ENCODE data around the gene DENND4A.

Gene DENND4A

GRCh38 chr15:65792988-65793817 lies 1.1 kb upstream of the DENND4A start:
- no peak for TF ChIP-seq CTCF (IDR thresholded peaks at IDR 0.05; ENCODE audit: insufficient read depth, missing control alignments)
- DNase-seq (ENCODE audit: insufficient read length, low spot score) (no peak), FAIRE-seq (no peak)

- DNase-seq (ENCODE audit: insufficient read length, low spot score) (no peak), FAIRE-seq (no peak)
- TF ChIP-seq CTCF (IDR thresholded peaks at IDR 0.05; ENCODE audit: insufficient read depth, missing control alignments) = no peak
These were observed 557 bp downstream of the DENND4A start for GRCh38 chr15:65791335-65792137.

- FAIRE-seq = no peak
- TF ChIP-seq CTCF (IDR thresholded peaks at IDR 0.05; ENCODE audit: insufficient read depth, missing control alignments) = no peak
- DNase-seq (ENCODE audit: insufficient read length, low spot score) = no peak
These were observed 1.3 kb downstream of the DENND4A start for GRCh38 chr15:65790694-65791334.

GRCh38 chr15:65789759-65790425 lies 2.2 kb downstream of the DENND4A start:
- no peak for TF ChIP-seq CTCF (IDR thresholded peaks at IDR 0.05; ENCODE audit: insufficient read depth, missing control alignments)
- FAIRE-seq = no peak
- DNase-seq (ENCODE audit: insufficient read length, low spot score) = no peak

GRCh38 chr15:65789105-65789504 lies 3.0 kb downstream of the DENND4A start:
- FAIRE-seq (no peak), DNase-seq (ENCODE audit: insufficient read length, low spot score) (no peak)
- TF ChIP-seq CTCF (IDR thresholded peaks at IDR 0.05; ENCODE audit: insufficient read depth, missing control alignments) = no peak

- DNase-seq (ENCODE audit: insufficient read length, low spot score) = no peak
- no peak for FAIRE-seq
- TF ChIP-seq CTCF (IDR thresholded peaks at IDR 0.05; ENCODE audit: insufficient read depth, missing control alignments) = no peak
These were observed 4.8 kb downstream of the DENND4A start for GRCh38 chr15:65787260-65787659.
